Forelimb muscle (tissue), 1 donor: ENCODE results near the gene HOXB9. TPM values are rescaled to one million over a fixed set of nuclear protein-coding genes. Genes with fewer than 3 reads are reported as not detected.

Source experiments
- DNase-seq: peaks from one replicate; pipeline ENCODE4 v3.0.0-alpha.2; 2013; ENCODE audit warnings: low read depth
- polyA plus RNA-seq: library from polyadenylated mRNA; unstranded; fragments of 120-200 nt; gene quantifications from one replicate; pipeline ENCODE4 v1.2.1, GENCODE V29; 2013; ENCODE audit not compliant: insufficient read length

HOXB9 gene
- polyA plus RNA-seq, 1 donor, result 0.05 TPM

DNA sequence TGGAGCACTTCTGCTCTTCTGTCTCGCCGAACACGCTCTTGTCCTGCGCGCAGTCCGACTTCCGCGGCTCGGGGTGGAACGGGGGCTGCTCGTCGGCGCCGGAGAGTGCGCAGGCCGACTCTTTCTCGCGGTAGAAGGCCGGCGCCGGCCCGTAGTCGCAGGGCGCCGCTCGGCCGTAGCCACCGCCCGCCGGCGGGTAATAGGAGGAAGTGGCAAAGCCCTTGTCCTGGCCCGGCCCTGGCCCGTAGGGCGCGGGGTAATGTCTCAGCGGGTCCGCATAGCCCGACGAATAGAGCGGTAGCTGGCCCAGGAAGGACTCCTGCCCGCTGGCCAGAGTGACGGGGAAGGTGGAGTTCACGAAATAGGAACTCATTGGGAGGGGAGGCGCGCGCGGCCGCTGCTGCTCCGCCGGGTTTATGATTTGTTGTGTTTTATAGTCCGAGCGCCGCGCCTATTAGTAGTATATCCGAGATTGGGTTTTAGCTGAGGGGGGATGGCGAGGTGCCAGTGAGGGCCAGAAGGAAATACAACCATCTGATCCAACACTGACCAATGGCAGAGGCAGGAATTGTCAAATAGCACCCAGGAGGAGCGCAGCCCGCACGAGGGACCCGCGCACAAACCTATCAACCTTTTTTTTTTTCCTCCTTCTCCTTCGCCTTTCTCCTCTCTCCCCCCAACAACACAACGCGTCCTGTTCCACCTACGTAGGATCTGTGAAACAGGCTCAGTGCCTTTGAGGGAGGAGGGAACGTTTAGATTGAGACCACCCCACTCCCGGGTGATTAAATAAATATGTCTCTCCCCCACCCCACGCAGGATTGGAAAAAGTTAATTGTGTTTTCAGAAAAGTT lies 28.2 kb downstream of the HOXB9 start:
- no peak for DNase-seq

DNA sequence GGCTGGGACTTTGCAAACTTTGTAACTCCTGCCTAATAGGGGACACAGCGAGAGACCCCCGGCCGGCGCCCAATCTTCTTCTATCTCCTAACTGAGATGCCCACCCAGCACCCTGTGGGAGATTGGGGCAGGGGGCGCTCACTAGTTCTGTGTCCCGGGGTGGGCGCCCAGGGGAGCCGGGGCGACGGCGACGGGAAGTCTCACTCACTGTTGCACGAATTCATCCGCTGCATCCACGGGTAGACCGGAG lies 28.7 kb downstream of the HOXB9 start:
- DNase-seq, result no peak

- DNase-seq, result no peak
Measured at GRCh38 chr17:48596735-48597527, 29.2 kb downstream of the HOXB9 start.

DNA sequence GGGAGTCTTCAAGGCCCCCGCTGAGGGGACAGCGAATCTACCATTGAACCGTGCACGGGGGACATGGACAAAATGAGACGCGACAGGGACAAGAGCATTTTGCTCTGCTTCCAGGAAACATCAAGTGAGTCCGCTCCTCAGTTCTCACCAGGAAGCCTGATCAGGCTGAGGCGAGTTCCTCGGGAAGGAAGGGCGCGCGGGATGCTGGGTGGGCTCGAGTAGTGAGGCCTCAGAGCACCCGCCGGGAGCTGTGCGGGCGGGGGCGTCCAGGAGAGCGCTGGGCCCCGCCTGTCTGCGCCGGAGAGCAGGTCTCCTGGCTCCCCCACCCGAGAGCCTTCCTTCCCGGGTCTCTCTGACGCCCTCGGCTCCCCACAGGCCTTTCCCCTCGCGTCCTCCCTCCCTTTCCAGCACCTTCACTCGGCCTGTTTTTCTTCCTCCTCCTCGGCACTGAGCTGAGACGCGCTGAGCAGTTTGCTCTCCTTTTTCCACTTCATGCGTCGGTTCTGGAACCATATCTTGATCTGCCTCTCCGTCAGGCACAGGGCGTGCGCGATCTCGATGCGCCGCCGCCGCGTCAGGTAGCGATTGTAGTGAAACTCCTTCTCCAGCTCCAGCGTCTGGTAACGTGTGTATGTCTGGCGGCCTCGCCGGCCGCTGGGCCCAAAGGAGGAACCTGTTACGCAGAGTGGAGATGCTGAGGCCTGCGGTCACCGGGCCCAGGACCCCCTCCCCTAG lies 30.0 kb downstream of the HOXB9 start:
- DNase-seq, result no peak

- DNase-seq, result no peak
Measured at GRCh38 chr17:48595278-48595999, 30.7 kb downstream of the HOXB9 start.

- no peak for DNase-seq
Measured at GRCh38 chr17:48594538-48595277, 31.4 kb downstream of the HOXB9 start.

DNA sequence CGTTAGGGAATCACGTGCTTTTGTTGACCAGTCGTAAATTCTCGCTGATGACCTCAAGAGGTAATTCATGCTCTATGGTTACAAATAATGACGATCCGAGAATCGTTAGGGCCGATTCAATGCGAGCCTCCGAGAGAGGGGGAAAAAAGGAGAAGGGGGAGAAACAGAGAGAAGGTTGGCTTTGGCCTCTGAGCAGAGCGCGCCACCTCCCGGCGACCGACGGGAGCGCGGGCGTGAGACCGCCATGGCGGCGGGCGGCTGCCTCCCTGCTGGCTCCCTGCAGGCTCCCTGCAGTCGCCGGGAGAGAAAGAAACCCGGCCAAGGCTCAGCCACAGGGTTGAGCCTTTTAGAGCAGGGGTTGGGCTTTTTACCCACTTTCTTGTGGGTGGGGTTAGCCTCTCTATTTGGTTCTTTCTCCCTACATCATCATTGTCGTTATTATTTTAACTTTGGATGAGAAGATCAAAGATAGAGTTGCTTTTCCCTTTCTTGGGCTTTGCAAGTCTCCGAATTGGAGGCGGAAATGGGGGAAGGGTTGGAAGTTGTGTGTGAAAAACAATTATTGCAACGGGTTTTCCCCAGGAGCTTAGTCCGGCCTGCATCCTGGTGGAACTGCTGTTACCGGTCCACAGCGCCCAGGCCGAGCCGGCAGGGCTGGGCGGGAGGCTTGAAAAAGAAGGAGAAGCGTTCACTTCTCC lies 32.2 kb downstream of the HOXB9 start:
- peak; percentile 44 for DNase-seq

DNA sequence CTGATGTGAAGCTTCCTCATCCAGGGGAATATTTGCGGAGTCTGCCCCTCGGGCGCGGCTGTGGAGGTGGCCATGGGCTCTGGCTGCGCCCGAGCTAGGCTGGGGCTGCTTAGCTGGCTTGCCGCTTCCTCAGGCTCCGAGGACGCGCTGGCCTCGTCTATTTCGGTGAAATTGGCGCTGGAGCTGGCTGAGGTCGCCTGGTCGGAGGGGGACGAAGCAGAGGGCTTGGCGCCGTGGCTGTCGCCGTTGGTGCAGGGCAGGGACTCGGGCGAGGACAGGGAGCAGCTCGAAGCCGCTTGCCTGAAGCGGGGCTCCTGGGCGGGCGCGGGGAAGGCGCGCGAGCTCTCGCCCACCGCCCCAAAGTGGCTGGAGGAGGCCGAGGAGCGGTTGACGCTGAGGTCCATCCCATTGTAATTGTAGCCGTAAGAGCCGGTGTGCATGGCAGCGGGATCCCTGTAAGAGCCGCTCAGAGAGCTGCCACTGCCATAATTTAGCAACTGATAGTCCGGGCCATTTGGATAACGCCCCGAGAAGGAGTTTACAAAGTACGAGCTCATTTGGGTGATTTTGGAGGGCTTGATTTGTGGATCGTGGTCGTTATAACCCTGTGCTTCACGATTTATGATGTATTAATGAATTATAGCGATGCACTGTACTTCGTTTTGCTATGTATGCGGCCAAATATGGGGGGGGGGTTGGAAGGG lies 32.9 kb downstream of the HOXB9 start, which contains the start of gene HOXB5:
Gene HOXB5 (minus strand): TSS at position 654 of the 704 bp plus-strand sequence. CDS start 97 bp downstream, at position 557.
- DNase-seq, result no peak

- no peak for DNase-seq
Measured at GRCh38 chr17:48592577-48592976, 33.6 kb downstream of the HOXB9 start.

GRCh38 chr17:48592057-48592514 lies 34.1 kb downstream of the HOXB9 start:
- DNase-seq, result no peak

DNA sequence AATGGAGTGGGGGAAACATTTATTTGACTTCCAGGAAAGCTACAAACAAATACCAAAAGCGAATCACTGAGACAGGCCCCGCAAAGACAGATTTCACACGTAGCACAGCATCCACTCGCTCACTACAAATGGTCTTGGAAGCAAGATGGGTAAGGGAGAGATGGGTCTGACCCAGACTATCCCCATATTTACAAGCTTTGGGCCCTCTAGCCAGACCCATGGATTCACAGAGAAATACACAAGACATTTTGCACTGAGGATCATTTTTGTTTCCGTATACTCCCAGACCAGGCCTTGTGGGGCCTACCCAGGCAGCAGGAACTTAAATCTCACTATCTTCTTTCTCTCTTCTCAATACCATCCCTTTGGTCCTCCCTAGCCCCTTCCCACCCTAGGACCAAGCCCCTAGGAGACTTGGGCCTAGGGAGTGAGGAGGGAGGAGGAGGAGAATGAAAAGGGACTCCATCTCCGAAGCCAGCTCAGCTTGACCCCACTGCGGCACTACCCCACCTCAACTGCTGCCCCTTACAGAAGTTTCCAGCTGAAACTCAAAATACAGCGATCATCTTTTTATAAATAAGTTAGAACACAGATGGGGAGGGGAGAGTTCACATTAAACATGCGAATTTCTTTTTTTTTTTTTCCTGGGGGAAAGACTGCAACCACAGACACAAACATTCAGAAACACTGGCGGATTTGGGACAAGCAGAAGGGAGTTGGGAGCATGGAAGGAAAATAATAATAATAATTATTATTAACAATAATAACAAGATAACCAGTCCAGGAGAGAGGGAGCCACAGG lies 34.7 kb downstream of the HOXB9 start:
- no peak for DNase-seq

DNA sequence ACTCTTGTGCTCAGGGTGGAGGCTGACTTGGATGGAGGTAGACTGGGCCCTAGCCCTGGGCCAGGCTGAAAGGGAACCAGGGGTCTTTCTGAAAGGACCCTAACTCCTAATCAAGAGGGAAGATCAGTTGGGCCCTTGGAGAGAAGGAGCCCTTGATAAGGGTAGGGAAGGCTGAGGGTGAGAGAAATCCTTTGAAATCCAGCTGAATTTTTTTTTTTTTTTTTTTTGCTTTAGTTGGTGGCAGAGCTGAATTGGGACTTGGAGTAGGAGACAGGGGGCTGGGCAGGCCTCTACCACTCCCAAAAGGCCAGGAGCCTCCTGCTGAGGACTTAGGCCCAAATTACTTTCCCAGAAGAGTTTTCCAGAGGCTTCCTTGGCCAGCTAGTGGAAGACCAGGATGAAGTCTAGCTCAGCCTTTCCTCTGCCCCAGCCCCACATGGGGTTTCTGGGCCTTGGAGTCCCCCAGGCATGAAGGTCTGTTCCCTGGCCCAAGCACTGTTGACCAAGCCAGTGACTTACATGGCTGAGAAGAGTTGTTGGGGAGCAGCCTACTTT lies 35.5 kb downstream of the HOXB9 start:
- DNase-seq, result no peak

- no peak for DNase-seq
Measured at GRCh38 chr17:48589831-48590606, 36.1 kb downstream of the HOXB9 start, which contains the start of gene HOXB3. Gene HOXB3, minus strand, starts transcription at chr17:48590241. Its CDS starts 37,767 bp downstream, at chr17:48552474.

- no peak for DNase-seq
Measured at GRCh38 chr17:48589060-48589830, 36.9 kb downstream of the HOXB9 start.

DNA sequence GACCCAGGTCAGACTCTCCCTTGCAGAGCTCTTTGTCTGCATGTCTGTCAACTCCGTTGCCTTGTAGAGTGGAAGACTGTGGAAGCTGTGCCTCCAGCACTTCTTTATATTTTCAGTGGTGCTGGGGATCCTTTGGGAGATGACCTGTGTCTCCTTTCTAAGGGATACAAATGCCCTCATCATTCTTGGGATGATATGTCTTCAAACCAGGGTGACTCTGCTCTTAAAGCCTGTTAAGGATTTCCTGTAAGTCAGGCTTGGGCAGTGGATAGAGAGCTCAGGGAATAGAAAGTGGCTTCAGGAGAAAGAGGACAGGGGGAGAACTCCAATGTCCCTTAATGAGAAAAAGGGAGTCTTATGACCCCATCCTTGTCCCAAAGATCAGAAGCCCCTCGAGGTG lies 37.6 kb downstream of the HOXB9 start:
- DNase-seq, result no peak

DNA sequence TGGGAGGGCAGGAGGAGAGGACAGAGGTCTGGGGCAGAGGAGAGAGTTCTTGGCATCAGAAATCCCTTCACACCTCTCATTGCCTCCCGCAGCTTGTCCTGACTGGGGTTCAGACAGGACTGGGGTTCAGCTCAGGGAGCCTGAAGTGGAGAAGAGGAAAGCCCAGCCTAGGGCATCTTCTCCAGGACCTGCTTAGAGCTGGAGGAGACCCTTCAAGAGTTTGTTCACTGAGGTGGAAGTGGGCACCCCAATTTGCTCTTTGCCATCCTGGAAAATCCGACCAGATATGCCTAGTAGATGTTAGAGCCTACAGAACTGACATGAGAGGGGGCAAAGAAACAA lies 38.1 kb downstream of the HOXB9 start:
- no peak for DNase-seq
